M059J (cell line): ENCODE measurements around the gene RASGEF1C. TPM values are rescaled to one million over a fixed set of nuclear protein-coding genes. Genes with fewer than 3 reads are reported as not detected.

ENCODE experiments used
- DNase-seq: peaks from one replicate; pipeline ENCODE4 v3.0.0-alpha.2; 2012; ENCODE audit warnings: low read depth
- total RNA-seq: library from RNA; depleted of rRNA; stranded (reverse); fragments of >200 nt; shearing (Covaris generic); gene quantifications from 2 replicates; pipeline ENCODE4 v1.2.3, GENCODE V29; 2014; rRNA removed

Gene RASGEF1C
- total RNA-seq: not detected in 2 replicates

DNA sequence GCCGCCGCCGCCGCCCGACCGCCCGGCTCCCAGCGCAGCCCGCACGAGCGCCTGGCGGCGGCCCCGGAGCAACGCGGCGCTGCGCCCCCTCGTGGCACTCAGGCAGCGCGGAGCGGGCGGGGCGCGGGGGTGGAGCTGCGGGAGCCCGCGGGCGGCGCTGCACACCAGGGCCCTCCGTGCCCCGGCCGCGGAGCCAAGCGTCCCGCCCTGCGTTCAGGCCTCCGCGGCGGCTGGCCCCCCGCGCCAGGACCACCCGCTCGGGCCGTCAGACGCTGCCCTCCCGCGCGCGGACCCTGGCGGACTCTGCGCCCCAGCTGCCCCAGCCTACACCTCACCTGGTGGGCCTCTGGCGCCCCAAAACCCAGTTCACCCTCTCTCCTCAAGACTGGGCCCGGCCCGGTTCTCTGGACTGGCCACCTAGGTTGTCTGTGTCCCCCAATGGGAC is at the start of gene RASGEF1C:
Gene RASGEF1C, minus strand, starts transcription at position 75 of the 445 bp plus-strand sequence. CDS start 71,159 bp downstream, outside the sequence.
- DNase-seq: peak; percentile 45

DNA sequence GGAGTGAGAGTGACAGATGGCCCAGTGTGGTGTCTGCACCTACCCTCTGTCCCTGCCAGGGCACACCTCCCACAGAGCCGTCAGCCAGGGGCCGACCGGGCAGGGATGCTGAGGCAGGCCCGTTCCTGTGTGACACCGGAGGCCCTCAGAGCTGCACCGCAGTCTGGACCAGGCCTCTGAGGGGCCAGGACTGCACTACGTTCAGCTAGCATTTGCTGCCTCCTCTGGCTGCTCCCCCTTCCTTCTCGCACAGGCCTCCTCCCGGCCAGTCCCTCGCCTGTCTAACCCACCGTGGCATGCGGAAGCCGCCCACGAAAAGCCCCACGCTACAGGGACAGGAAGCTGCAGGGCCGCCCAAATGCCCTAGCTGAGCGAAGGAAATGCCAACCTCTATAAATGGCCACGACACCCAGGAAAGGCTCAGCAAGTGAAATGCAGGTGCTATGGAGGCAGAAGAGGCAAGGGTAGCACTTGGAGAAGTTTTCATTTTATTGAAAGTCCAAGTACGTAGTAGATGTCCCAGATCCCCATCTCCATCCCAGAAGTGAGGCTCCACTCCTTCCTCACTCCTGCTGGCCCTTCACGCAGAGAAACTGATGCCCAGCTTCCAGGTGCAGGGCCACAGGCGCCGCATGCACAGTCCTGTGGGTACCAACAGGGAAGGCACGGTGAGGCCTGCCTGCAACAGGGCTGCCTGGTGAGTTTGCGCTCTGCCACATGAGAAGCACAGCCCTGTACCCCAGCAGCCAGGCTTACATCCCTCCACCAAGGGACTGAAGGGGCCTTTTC is 44.2 kb upstream of the RASGEF1C start:
- peak; percentile 3 for DNase-seq

DNA sequence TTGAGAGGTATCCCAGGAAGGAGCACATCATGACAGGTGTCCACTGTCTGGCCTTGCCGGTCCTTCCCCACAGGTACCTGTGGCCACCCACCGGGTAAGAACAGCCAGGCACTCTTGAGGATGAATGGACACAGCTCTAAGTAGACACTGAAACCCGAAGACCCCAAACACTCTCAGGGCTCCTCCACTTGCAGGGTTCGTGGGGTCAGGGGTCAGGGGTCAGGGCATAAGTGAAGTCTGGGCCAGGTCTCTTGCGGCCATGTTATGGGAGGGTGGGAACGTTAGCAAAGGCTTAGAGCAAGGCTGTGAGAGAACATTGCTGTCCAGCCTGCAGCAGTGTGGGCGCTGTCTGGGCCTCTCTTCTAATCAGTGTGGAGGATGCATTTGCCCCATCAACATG is 42.9 kb upstream of the RASGEF1C start:
- DNase-seq: no peak

DNA sequence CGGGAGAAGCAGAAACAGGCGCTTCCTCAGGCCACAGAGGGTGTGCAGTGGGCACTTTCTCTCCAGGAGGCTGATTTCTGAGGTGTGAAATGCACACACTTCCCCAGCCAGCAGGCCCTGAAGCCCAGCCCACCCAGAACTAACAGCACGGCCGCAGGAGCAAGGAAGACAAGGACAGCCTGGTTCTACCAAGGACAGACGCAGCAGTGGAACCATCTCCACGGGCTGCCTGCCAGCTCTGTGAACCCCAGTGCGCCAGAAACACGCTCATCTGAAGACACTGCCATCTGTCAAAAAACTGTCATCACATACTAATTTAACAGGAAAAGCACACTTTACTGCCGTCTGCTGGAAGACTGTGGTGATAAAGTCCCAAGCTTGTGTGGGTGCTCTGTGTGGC is 42.1 kb upstream of the RASGEF1C start:
- no peak for DNase-seq

DNA sequence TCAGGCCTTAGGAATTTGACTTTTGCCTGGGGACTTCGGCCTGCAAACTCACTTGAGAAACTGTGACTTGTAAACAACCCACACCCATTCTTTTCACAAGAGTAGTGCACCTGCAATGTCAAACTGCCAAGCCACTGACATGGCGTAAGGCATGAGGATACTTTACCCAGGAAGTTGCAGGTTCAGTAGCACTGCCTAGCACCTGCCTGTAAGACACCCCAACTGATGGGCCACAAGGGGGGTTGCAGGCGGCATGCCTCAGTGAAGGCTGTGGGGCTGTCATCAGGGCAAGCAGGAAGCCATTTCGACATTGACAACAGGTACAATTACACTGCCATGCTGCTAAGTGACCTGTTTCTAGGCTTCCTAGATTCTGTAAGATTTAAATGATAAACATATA is 41.3 kb upstream of the RASGEF1C start:
- no peak for DNase-seq

DNA sequence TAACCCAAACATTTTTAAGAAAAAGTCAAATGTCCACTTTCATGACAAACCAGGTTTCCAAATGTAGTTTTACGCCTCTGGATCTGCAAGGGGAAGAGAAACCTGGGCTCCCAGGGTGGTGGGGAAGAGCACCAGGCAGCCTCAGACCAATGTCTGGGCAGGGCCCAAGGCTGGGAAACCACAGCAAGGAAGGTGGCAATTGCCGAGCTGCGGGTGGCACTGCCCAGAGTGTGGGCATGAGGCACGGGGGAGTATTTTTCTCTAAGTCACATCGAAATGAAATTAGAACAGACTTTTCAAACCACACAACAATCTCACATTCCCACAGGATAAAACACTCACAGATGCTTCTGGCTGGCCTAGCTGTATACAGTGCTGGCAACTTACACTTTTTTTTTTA is 32.6 kb upstream of the RASGEF1C start:
- DNase-seq: no peak

DNA sequence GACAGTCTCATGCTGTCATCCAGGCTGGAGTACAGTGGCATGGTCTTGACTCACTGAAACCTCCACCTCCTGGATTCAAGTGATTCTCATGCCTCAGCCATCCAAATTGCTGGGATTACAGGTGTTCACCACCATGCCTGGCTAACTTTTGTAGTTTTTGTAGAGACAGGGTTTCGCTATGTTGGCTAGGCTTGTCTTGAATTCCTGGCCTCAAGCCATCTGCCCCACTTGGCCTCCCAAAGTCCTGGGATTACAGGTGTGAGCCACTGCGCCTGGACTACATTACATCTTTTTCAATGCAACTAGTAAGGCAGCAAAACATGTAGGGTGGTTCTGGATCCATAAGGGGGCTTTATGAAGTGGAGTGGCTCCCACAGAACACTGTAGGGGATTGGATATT is 29.6 kb upstream of the RASGEF1C start:
- DNase-seq: no peak

DNA sequence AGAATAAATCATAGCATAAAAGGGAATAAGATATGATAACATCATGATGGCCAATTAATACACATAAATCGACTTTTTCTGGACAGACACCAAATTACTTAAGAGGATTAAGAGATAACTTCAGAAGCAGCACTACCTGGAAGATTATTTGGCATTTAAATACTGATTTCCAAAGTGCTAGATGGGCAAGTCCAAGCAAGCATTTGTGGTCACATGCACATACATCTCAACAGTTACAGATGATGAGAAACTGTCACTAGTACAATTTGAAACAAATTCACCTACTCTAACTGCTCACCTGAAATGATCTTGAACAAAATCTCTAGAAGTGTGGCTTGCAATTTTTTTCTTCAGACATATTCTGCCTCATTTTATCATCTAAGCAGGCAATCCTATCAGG is 26.8 kb upstream of the RASGEF1C start:
- no peak for DNase-seq

DNA sequence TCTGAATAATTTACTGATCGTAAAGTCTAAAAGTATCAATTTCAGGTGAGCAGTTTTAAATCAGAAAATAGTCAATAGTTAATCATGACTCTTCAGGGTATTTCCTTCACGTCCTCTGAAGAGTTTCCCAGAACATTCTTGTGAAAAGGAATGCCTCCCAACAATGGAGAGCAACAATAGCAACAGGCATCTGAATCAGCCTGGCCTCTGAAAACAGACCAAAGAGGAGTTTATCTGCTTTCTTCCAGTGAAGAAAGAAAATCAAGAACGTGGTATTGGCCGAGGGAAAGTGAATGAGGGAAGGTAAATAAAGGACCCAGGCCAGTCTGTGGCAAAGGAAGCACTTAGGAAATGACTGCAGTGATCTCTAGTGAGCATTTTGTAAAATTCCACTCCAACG is 26.1 kb upstream of the RASGEF1C start:
- no peak for DNase-seq

DNA sequence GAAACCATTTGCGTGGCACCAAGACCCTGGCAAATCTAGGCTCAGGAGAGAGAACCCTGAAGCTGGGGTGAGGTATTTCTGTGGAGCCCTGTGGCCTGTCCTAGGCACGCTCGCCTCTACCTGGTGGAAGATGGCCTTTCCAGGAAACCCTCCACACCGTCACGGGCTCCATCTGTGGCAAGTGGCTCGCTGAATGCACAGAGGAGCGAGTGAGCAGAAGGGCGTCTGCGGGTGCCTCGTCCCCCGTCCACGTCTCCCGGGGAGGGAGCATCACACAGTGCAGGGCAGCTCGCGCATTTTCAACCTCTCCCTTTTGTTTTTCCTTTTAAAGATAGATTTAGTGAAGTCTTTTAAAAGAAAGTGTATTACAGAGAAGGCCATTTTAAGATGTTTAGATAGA is 25.3 kb upstream of the RASGEF1C start:
- DNase-seq: no peak

DNA sequence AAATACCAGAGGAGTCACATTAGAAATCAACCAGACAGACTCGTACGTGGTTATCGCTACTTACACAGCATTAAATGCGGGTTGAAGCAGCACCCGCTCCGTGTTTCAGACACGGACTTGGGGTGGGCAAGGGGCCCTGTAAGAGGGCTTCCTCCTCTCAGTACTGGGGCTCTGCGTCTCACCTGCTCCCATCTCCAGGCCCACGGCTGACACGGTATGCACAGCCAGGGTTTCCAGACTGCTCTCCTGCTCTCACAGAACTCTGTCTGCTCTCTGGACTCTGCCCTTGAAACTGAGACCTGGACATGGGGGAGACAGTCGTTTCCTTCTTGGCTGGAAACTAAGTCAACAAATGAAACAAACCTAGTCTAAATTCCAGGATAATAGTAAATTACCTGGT is 24.7 kb upstream of the RASGEF1C start:
- DNase-seq: no peak

DNA sequence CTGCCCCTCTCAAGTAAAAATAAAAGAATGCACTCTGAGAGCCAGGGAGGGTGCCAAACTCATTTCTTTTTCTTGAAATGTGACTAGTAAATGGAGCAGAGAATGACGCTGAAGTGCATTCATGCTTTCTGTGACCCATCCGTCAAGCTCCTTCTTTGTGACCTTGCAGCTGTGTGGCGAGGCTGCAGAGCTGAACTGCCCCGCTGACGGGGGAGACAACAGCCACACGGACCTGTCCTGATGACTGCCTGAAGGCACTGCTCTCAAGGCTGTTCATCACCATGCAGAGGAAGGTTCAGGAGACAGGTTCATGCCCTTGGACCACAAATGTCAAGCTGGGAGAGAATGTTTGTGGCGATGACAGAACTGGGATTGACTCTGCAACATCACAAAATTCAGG is 21.0 kb upstream of the RASGEF1C start:
- DNase-seq: no peak

DNA sequence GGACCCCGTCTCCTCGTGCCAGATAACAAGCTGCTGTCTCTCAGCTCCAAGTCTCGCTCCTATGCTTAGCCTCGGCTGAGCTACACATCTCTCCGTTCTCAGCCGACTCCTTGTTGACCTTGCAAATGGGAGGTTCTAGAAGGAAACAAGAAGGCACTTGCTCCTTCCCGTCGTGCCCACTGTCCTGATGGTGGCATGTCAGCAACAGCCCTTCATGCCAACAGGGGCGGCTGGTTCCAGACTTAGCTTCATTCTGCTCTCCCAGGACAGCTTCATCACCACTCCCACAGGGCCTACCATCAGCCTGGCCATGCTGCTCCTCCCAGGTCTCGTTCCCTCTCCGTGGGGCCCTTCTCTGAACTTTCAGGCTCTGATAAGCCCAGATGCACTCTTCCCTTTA is 13.0 kb upstream of the RASGEF1C start:
- DNase-seq: no peak

DNA sequence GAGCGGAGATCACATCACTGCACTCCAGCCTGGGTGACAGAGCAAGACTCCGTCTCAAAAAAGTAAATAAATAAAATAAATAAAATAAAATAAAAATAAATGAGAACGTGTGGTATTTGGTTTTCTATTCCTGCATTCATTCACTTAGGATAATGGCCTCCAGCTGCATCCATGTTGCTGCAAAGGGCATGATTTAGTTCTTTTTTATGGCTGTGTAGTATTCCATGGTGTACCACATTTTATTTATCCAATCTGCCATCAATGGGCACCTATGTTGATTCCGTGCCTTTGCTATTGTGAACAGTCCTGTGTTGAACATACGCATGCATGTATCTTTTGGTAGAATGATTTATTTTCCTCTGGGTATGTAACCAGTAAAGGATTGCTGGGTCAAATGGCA is 8.8 kb upstream of the RASGEF1C start:
- DNase-seq: no peak

DNA sequence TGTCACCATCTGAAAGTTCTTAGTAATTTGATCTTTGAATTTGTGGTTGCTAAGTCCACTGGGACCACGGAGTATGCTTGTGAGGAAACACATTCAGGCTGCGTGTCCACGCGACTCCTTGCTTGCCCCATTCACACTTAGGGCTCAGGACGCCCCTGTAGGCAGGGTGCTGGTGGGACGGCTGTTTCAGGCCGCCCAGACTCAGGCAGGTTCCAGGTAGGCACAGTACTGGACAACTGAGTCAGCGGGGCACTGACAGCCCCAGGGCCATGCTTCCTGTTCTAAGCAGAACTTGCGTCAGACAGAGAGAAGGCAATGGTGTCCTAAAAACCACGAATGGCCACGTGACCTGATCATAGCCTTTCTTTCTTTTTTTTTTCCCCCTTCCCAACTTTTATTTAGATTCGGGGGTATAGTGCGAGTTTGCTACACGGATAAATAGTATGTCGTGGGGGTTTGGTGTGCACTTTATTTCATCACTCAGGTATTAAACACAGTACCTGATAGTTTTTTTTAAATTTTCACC is 7.7 kb upstream of the RASGEF1C start:
- DNase-seq: no peak

DNA sequence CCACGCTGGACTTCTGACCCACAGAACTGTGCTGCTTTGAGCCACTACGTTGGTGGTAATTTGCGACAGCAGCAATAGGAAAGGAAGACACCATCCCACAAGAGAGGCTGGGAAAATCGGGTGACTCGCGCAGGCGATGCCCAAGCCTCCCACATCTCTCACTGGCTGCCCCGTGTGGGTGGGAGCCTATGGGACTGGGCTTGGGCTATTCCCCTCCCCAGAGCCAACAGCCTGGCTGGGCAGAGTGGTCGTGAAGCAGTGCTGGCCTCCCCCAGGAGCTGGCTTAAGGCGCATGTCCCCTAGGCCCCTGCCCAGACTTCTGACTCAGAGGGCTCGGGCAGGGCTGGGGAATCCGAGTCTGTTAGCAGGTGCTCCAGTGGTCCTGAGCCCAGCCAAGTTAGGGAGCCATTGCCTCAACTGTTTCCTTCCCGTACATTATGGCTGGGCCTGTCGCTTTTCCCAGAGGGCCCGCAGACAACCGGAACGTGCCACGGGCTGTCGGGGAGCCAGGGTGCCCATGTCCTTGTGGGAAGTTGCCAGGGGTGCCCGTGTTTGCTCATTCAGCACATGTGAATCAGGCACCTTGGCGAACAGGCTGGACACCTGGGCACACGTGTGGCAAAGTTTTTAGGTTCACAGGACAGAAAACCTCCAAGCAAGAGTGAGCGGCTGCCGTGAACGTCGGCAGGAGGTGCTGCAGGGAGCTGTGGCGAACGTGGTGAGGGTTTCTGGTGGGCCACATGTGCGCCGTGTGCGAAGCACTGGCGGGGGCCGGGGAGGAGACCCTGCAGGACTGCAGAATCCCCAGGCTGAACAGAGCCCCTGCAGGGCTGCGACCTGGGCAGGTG is 7.0 kb upstream of the RASGEF1C start:
- DNase-seq: no peak

DNA sequence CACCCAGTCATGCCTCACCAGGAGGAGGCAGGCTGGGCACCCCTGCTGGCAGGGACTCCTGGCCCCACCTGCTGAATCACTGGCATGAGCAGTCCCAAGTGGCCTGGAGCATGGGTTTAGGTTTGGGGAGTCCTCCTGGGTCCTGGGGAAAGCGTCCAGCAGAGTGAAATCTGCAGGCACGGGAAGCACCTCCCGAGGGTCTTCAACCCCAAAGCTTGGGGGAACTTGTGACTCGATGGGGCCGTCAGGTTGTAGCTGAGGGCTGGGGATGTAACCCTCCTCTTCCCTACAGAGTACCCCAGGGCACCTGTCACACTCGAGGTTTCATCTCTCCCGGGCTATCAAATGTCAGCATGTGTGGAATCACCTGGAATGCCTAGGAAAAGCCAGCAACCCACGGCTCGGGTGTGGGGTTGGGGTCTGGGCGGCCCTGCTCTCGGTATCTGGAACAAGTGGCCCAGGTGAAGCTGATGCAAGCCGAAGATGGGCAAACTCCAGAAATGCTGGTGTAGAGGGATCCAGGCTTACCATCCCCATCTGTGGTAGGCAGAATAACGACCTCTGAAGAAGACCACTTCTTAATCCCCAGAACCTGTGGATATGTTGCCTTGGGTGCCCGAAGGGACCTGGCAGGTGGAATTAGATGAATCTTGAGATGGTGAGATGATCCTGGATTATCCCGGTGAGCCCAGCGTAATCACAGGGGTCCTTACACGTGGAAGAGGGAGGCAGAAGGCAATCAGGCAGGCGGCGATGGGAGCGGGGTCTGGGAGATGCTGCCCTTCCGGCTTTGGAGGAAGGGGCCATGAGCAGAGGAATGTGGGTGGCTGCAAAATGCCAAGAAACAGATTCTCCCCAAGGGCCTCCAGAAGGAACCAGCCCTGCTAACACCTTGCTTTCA is 6.1 kb upstream of the RASGEF1C start:
- no peak for DNase-seq

DNA sequence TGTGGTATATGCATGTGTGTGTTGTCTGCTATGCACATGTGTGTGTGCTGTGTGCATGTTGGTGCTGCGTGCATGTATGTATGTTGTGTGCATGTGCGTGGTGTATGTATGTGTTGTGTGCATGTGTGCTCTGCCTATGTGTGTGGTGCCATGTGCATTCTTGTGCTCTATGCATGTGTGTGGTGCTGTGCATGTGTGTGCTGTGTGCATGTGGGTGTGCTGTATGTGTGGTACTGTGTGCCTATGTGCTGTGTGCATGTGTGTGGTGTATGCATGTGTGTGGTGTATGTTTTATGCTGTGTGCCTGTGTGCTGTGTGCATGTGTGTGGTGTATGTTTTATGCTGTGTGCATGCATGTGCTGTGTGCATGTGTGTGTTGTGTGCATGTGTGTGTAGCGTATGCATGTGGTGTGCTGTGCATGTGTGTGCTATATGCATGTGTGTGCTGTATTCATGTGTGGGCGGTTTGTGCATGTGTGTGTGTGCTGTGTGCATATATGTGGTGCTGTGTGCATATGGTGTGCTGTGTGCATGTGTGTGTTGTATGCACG is 4.7 kb upstream of the RASGEF1C start:
- no peak for DNase-seq

DNA sequence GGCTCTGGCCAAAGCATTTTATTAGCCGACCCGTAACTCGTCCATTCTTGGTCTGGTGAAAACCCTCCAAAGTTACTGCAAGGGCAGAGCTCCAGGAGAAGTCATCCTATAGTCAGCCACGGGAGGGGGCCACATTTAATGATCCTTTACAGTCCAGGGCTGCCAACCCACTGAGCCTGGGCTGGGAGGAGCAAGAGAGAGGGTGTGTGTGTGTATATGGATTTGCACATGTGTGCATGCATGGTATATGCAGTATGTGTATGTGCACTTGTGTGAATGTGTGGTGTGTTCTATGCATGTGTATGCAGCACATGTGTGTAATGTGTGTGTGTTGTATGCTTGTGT is 4.2 kb upstream of the RASGEF1C start:
- DNase-seq: peak; percentile 20

DNA sequence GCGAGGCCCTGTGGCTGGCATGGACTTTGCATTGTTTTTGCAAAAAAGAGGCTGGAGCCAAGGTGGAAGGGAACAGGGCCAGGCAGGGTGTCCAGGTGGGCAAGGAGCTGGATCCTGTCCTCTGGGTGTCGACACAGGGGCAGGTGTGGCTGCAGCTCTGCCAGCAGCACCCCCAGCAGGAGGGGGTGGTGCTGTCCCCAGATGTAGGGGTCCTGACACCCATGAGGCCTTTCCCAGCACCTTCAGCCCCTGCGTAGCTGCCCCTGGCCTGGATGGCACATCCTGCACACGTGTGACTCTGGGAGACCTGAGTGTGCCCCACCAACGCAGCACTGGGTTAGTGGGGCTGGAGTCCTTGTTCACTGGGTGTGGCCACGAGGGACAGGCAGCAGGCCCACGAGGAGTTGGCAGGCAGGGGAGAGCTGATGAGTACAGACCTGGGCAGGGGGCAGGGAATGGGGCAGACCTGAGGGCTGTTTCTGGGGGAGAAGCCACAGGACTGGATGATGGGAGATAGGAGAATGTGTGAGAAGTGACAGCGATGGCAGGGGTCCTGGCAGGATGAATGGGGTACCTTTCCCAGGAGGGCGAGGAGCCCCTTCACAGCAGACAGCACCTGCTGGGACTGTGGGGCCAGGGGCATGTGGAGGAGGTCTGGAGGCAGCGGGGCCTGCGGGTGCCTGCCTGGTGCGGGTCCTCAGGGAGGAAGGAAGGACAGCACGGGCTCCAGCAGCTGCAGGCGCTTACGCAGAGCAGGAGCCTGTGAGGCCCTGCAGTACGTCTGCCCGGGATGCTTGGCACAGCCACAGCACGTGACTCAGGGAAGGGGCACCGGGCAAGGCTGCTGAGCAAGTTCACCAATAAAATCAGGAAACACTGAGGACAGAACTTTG is 3.6 kb upstream of the RASGEF1C start:
- DNase-seq: no peak

DNA sequence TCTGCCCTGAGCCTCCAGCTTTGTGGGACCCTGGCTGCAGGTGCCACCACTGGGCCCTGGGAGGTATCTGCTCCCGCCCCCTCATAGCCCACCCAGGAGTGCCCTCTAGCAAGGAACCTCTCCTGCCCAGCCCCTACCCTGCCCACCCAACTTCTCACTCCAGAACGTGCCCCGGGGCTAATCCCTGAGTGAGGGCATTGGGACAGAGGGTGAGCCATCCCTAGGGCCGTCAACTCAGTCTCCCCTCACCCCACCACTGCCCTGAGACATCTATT is 2.7 kb upstream of the RASGEF1C start:
- no peak for DNase-seq
